Loucy (cell line): ENCODE data around the gene MYO5B.
A peak's percentile ranks its signal among the peaks of the same experiment; 100 is the strongest.

Source experiments
- H2AFZ ChIP-seq: fragments of 200-600 bp; sonication (generic); 2 replicates; pipeline ENCODE4 v1.6.0; 2016; ENCODE audit warnings: antibody characterized with exemption, mild to moderate bottlenecking, low read length, moderate library complexity
- H3F3A ChIP-seq: fragments of 200-600 bp; 2 replicates; pipeline ENCODE4 v1.6.0; 2016; ENCODE audit warnings: antibody characterized with exemption, low read depth, mild to moderate bottlenecking
- H3K27me3 ChIP-seq: fragments of 200-600 bp; sonication (generic); 2 replicates; pipeline ENCODE4 v1.6.1; 2014; ENCODE audit warnings: low read length, mild to moderate bottlenecking; ENCODE audit not compliant: insufficient read depth, poor library complexity, severe bottlenecking
- H3K36me3 ChIP-seq: fragments of 200-600 bp; sonication (generic); 2 replicates; pipeline ENCODE4 v1.6.1; 2016; ENCODE audit warnings: low read length; ENCODE audit not compliant: insufficient read depth
- H3K4me1 ChIP-seq: fragments of 200-600 bp; sonication (generic); 2 replicates; pipeline ENCODE4 v1.5.1; 2014; ENCODE audit warnings: low read length, mild to moderate bottlenecking; ENCODE audit not compliant: insufficient read depth, poor library complexity, severe bottlenecking
- H3K4me2 ChIP-seq: fragments of 200-600 bp; sonication (generic); 2 replicates; pipeline ENCODE4 v1.6.0; 2014; ENCODE audit warnings: antibody characterized with exemption, low read length, low read depth, mild to moderate bottlenecking; ENCODE audit not compliant: poor library complexity, severe bottlenecking
- H3K4me3 ChIP-seq: fragments of 200-600 bp; sonication (generic); 2 replicates; pipeline ENCODE4 v1.5.1; 2014; ENCODE audit warnings: low read length, mild to moderate bottlenecking, mixed read lengths; ENCODE audit not compliant: poor library complexity, severe bottlenecking
- H3K79me2 ChIP-seq: fragments of 200-600 bp; sonication (generic); 2 replicates; pipeline ENCODE4 v1.6.1; 2014; ENCODE audit warnings: low read length; ENCODE audit not compliant: insufficient read depth
- H3K9ac ChIP-seq: fragments of 200-600 bp; sonication (generic); 2 replicates; pipeline ENCODE4 v1.6.0; 2014; ENCODE audit warnings: mild to moderate bottlenecking, low read depth, low read length, moderate library complexity; ENCODE audit not compliant: poor library complexity, severe bottlenecking
- H3K9me2 ChIP-seq: fragments of 200-600 bp; sonication (generic); replicated peaks from 2 replicates; pipeline ENCODE4 v1.6.1; 2016; ENCODE audit warnings: low read depth, low read length, mixed read lengths
- H3K9me3 ChIP-seq: fragments of 200-600 bp; sonication (generic); 2 replicates; pipeline ENCODE4 v1.6.1; 2014; ENCODE audit warnings: mild to moderate bottlenecking, antibody characterized with exemption, low read length, low read depth; ENCODE audit not compliant: insufficient read depth
- H4K20me1 ChIP-seq: fragments of 200-600 bp; sonication (generic); 2 replicates; pipeline ENCODE4 v1.6.0; 2014; ENCODE audit warnings: antibody characterized with exemption, low read length, mild to moderate bottlenecking; ENCODE audit not compliant: insufficient read depth, poor library complexity, severe bottlenecking
- EZH2phosphoT487 ChIP-seq: fragments of 200-600 bp; IDR thresholded peaks from 2 replicates; pipeline ENCODE4 v1.6.1; 2018; ENCODE audit warnings: antibody characterized with exemption, mild to moderate bottlenecking, moderate library complexity, borderline replicate concordance
- TF ChIP-seq, protein P1 (sequence below): fragments of 200-600 bp; sonication (generic); conservative IDR thresholded peaks from 2 replicates; pipeline ENCODE4 v1.5.1; 2014; ENCODE audit warnings: mild to moderate bottlenecking, antibody characterized with exemption, low read length

Gene MYO5B

DNA sequence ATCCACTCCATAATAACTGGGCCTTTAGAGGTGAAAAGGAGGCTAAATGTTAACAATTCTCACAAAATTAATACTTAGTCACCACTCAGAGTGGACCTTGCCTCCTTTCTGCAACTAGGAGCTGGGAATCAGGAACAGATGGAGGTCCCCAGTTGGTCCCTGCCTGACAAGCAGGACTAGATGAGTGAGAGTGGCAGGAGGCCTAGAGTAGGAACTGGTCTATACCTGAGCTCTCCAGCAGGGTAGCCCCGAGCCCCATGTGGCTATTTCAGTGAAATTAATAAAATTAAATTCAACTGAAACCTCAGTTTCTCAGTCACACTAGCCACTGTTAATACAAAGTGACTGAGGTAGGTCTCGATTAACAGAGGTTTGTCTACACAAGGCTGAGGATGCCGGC is 150.5 kb downstream of the MYO5B start:
- Histone ChIP-seq H2AFZ (no peak overlapping the region), H3F3A (no peaks in the 10 kb centered on the region), H3K79me2 (no peaks in the 10 kb centered on the region), H3K4me3 (no peak overlapping the region), H4K20me1 (no peaks in the 10 kb centered on the region), H3K27me3 (no peaks in the 10 kb centered on the region), H3K9me2 (no peaks in the 10 kb centered on the region), H3K4me2 (no peak overlapping the region), H3K36me3 (no peaks in the 10 kb centered on the region), H3K4me1 (no peaks in the 10 kb centered on the region), H3K9ac (no peak overlapping the region), H3K9me3 (no peaks in the 10 kb centered on the region)
- no peak for TF ChIP-seq EZH2phosphoT487
- TF ChIP-seq, protein P1, sequence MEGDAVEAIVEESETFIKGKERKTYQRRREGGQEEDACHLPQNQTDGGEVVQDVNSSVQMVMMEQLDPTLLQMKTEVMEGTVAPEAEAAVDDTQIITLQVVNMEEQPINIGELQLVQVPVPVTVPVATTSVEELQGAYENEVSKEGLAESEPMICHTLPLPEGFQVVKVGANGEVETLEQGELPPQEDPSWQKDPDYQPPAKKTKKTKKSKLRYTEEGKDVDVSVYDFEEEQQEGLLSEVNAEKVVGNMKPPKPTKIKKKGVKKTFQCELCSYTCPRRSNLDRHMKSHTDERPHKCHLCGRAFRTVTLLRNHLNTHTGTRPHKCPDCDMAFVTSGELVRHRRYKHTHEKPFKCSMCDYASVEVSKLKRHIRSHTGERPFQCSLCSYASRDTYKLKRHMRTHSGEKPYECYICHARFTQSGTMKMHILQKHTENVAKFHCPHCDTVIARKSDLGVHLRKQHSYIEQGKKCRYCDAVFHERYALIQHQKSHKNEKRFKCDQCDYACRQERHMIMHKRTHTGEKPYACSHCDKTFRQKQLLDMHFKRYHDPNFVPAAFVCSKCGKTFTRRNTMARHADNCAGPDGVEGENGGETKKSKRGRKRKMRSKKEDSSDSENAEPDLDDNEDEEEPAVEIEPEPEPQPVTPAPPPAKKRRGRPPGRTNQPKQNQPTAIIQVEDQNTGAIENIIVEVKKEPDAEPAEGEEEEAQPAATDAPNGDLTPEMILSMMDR = 0 out of 2 replicates have a peak, but pooled peaks have one; percentile 19

DNA sequence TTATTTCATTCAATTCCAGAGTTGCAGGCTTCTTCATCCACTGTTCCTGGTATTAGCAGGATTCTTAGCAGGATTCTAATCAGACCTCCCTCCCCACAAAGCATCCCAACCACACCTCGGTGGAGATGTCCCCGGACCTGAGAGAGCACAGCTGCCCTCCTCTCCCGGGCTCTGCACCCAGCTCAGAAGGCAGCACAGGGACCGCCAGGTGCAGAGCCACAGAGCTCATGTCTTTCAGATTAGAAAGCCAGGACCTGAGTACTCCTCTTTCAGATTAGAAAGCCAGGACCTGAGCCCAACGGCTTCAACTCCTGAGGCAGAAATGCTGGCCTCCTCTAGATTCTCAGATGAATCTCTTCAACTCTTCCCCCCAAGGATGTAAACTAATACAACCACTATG is 152.3 kb downstream of the MYO5B start:
- no peaks in the 10 kb centered on the region for H3K4me1 ChIP-seq
- no peaks in the 10 kb centered on the region for H3K79me2 ChIP-seq
- no peaks in the 10 kb centered on the region for H3K36me3 ChIP-seq
- TF ChIP-seq, protein P1 = no peak
- no peak for TF ChIP-seq EZH2phosphoT487
- H3K9me3 ChIP-seq = no peaks in the 10 kb centered on the region
- no peaks in the 10 kb centered on the region for H3F3A ChIP-seq
- no peak overlapping the region for H3K4me2 ChIP-seq
- no peaks in the 10 kb centered on the region for H4K20me1 ChIP-seq
- no peaks in the 10 kb centered on the region for H3K9me2 ChIP-seq
- H3K9ac ChIP-seq = no peak overlapping the region
- no peak overlapping the region for H3K4me3 ChIP-seq
- no peak overlapping the region for H2AFZ ChIP-seq
- H3K27me3 ChIP-seq = no peaks in the 10 kb centered on the region

DNA sequence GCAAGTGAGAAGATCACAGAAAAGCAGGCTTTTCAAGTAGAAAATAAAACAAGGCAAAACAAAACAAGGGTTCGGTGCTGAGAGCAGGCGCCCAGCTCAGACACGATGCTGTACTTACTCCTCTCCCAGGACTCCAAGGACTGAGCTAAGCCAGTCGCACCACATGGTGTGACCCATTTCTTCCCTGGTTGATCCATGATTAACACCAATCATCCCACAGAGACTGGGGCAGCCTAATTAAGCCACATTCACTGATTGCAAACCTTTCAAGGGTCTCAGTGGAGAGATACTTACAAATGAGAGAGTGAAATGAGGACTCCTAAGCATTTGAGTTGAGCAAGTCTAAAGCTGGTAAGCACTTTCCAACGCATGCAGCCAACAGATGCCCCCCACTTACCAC is 155.2 kb downstream of the MYO5B start:
- Histone ChIP-seq H3K36me3 (no peaks in the 10 kb centered on the region), H3K9me3 (no peaks in the 10 kb centered on the region), H3K9ac (no peak overlapping the region), H3F3A (no peaks in the 10 kb centered on the region), H3K4me2 (no peak overlapping the region), H3K79me2 (no peaks in the 10 kb centered on the region), H3K4me1 (no peaks in the 10 kb centered on the region), H3K27me3 (no peaks in the 10 kb centered on the region), H3K9me2 (no peaks in the 10 kb centered on the region), H2AFZ (no peak overlapping the region), H3K4me3 (no peak overlapping the region), H4K20me1 (no peaks in the 10 kb centered on the region)
- TF ChIP-seq EZH2phosphoT487 = no peak
- TF ChIP-seq, protein P1 = no peak
